C4-2B (cell line): ENCODE results near the gene FHIT.

Source experiments
- CTCF ChIP-seq: fragments of 450-650 bp; conservative IDR thresholded peaks from 2 replicates; pipeline ENCODE4 v1.5.1; 2017; ENCODE audit warnings: mild to moderate bottlenecking
- ZFX ChIP-seq: fragments of 450-650 bp; IDR thresholded peaks from 2 replicates; pipeline ENCODE4 v1.6.1; 2017

DNA sequence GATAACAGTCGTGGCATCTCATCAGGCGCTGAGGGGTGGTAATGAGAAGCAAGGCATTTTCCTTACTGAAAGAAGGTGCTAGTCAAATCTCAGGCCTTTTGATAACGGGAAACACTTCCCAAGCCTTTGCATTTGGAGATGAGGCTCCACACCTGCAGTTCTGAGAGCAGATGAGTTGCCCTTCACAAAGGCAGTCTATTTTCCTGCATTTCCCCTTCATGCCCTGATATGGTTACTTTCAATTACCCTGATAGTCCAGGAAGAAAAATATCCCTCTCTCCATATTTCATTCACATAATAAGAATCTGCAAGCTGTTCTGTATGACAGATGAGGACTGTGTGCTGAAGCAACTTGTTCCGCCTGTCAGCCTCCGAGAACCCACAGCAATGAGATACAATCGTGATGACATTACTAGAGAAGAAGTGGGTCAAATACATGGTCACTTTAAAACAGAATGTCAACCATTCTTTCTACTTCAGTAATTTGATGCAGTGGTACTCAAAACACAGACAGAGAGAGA is 25.0 kb downstream of the FHIT start:
- no peak for TF ChIP-seq CTCF
- no peak for TF ChIP-seq ZFX
